GM12878 (cell line): Measurements from ENCODE around the gene CHD6. TPM values are rescaled to one million over a fixed set of nuclear protein-coding genes. Genes with fewer than 3 reads are reported as not detected.

Source experiments
- ATAC-seq: fragments of 200-7000 bp; cut with Tn5 transposase; 3 replicates; pipeline ENCODE4 v1.9.1; 2020; ENCODE audit warnings: mild to moderate bottlenecking, moderate library complexity
- BruUV-seq: library from RNA; stranded (reverse); fragments of 400-500 nt; replicated peaks from 2 replicates; lab custom pipeline; 2021; lab: Mats Ljungman, UMichigan
- CTCF ChIA-PET: fragments of 300-600 bp; sonication (Branson Sonifier 250); formaldehyde crosslinking; extraction: SDS; loops from one replicate; lab custom pipeline; 2021; ENCODE audit warnings: inconsistent platforms; lab: Yijun Ruan, JAX
- POLR2A ChIA-PET: fragments of 350-600 bp; formaldehyde crosslinking; extraction: SDS; loops from one replicate; lab custom pipeline; 2021; ENCODE audit warnings: inconsistent platforms; lab: Charles Lee
- RAD21 ChIA-PET: fragments of 300-600 bp; sonication (Branson Sonifier 250); formaldehyde crosslinking; loops from one replicate; lab custom pipeline; 2023; ENCODE audit warnings: antibody characterized with exemption; ENCODE audit not compliant: unreplicated experiment; lab: Charles Lee
- SMC1A ChIA-PET: fragments of 300-600 bp; sonication (Branson Sonifier 250); formaldehyde crosslinking; loops from one replicate; lab custom pipeline; 2023; ENCODE audit not compliant: unreplicated experiment, uncharacterized antibody; lab: Charles Lee
- DNase-seq: peaks from one replicate; pipeline ENCODE4 v3.0.0-alpha.2; 2011; ENCODE audit warnings: low read depth, low spot score
- FAIRE-seq: peaks from 3 replicates; lab custom pipeline; 2011; peaks lifted over from hg19 to GRCh38; lab: Jason Lieb, UNC
- H2AFZ ChIP-seq: 2 replicates; pipeline ENCODE4 v1.6.0; 2011; ENCODE audit warnings: low read depth, low read length, control low read depth; ENCODE audit not compliant: control insufficient read depth
- H3K27ac ChIP-seq: 2 replicates; pipeline ENCODE4 v1.5.1; 2011; ENCODE audit warnings: control low read depth; ENCODE audit not compliant: control insufficient read depth, insufficient read depth
- H3K27me3 ChIP-seq, 2 experiments: replicated peaks in 1 of 2; 2 replicates each; pipeline versions ENCODE4 v1.6.0 to v1.6.1; 2011; ENCODE audit warnings: low read length in 1 of 2; ENCODE audit not compliant: control insufficient read depth in 2 of 2, insufficient read depth in 2 of 2
- H3K36me3 ChIP-seq, 2 experiments: 2 replicates each; pipeline ENCODE4 v1.5.1; 2011; ENCODE audit warnings: low read length in 1 of 2; ENCODE audit not compliant: control insufficient read depth in 2 of 2, insufficient read depth in 2 of 2
- H3K4me1 ChIP-seq: 2 replicates; pipeline ENCODE4 v1.6.1; 2011; ENCODE audit warnings: mild to moderate bottlenecking, low read length, moderate library complexity, mixed read lengths; ENCODE audit not compliant: control insufficient read depth, insufficient read depth
- H3K4me2 ChIP-seq: 2 replicates; pipeline ENCODE4 v1.6.0; 2011; ENCODE audit warnings: control low read depth; ENCODE audit not compliant: control insufficient read depth, insufficient read depth
- H3K4me3 ChIP-seq: fragments of 200-600 bp; sonication (generic); 2 replicates; pipeline ENCODE4 v1.5.1; 2016
- H3K79me2 ChIP-seq: 2 replicates; pipeline ENCODE4 v1.6.0; 2011; ENCODE audit warnings: low read length; ENCODE audit not compliant: control insufficient read depth, insufficient read depth
- H3K9ac ChIP-seq: 2 replicates; pipeline ENCODE4 v1.8.0; 2011; ENCODE audit warnings: low read length, control low read depth, mixed read lengths; ENCODE audit not compliant: control insufficient read depth, insufficient read depth
- H3K9me3 ChIP-seq: replicated peaks from 3 replicates; pipeline ENCODE4 v1.5.1; 2011; ENCODE audit warnings: mild to moderate bottlenecking, low read length; ENCODE audit not compliant: control insufficient read depth, insufficient read depth
- H4K20me1 ChIP-seq: 2 replicates; pipeline ENCODE4 v1.6.0; 2011; ENCODE audit not compliant: control insufficient read depth, insufficient read depth
- CBX5 ChIP-seq: sonication (generic); IDR thresholded peaks from 2 replicates; pipeline ENCODE4 v1.6.1; 2016; ENCODE audit warnings: low read depth, moderate library complexity, mild to moderate bottlenecking, inconsistent platforms
- CTCF ChIP-seq, 3 experiments: IDR thresholded peaks in 2 of 3; conservative IDR thresholded peaks in 1 of 3; 2 replicates each; pipeline ENCODE4 v1.5.1; 2011; ENCODE audit warnings: low read depth in 3 of 3, low read length in 3 of 3, mild to moderate bottlenecking in 3 of 3, control low read depth in 2 of 3, moderate library complexity in 2 of 3, inconsistent platforms in 1 of 3, mixed read lengths in 1 of 3; ENCODE audit not compliant: control insufficient read depth in 2 of 3, insufficient read depth in 1 of 3; ENCODE audit errors: extremely low read depth in 1 of 3
- GABPA ChIP-seq: IDR thresholded peaks from 2 replicates; pipeline ENCODE4 v1.6.1; 2014; ENCODE audit warnings: antibody characterized with exemption, low read depth, mild to moderate bottlenecking, inconsistent platforms
- HDAC2 ChIP-seq: fragments of 200-600 bp; sonication (generic); IDR thresholded peaks from 2 replicates; pipeline ENCODE4 v1.6.1; 2017
- KDM1A ChIP-seq: fragments of 200-600 bp; sonication (generic); IDR thresholded peaks from 2 replicates; pipeline ENCODE4 v1.6.1; 2016; ENCODE audit warnings: borderline replicate concordance
- MTA2 ChIP-seq: fragments of 450-650 bp; IDR thresholded peaks from 2 replicates; pipeline ENCODE4 v1.6.1; 2016; ENCODE audit warnings: low read depth, mild to moderate bottlenecking, moderate library complexity
- NKRF ChIP-seq: fragments of 450-650 bp; conservative IDR thresholded peaks from 2 replicates; pipeline ENCODE4 v1.6.1; 2017; ENCODE audit warnings: mild to moderate bottlenecking, moderate library complexity
- NR2C1 ChIP-seq: fragments of 450-650 bp; IDR thresholded peaks from 2 replicates; pipeline ENCODE4 v1.6.1; 2017; ENCODE audit warnings: antibody characterized with exemption, mild to moderate bottlenecking, moderate library complexity
- PKNOX1 ChIP-seq: fragments of 450-650 bp; IDR thresholded peaks from 2 replicates; pipeline ENCODE4 v1.6.1; 2016; ENCODE audit warnings: mild to moderate bottlenecking
- SP1 ChIP-seq: IDR thresholded peaks from one replicate; pipeline ENCODE4 v1.6.1; 2011; ENCODE audit warnings: low read depth, low read length
- YBX1 ChIP-seq: fragments of 450-650 bp; IDR thresholded peaks from 2 replicates; pipeline ENCODE4 v1.6.1; 2016; ENCODE audit warnings: antibody characterized with exemption
- ZNF207 ChIP-seq: fragments of 450-650 bp; IDR thresholded peaks from 2 replicates; pipeline ENCODE4 v1.6.1; 2014; ENCODE audit warnings: antibody characterized with exemption, mild to moderate bottlenecking, borderline replicate concordance
- ZNF217 ChIP-seq: fragments of 450-650 bp; IDR thresholded peaks from 2 replicates; pipeline ENCODE4 v1.6.1; 2017; ENCODE audit warnings: antibody characterized with exemption, mild to moderate bottlenecking
- ZNF384 ChIP-seq: IDR thresholded peaks from 2 replicates; pipeline ENCODE4 v1.6.1; 2012; ENCODE audit warnings: low read depth, mild to moderate bottlenecking, low read length, improper control_type of control experiment, borderline replicate concordance
- ZZZ3 ChIP-seq: IDR thresholded peaks from 2 replicates; pipeline ENCODE4 v1.6.1; 2011; ENCODE audit warnings: low read depth; ENCODE audit not compliant: control insufficient read depth, insufficient read length
- WGBS: methylation state at CpG from one replicate; pipeline ENCODE4 v1.1.6; 2016; ENCODE audit warnings: low lambda C conversion rate; ENCODE audit not compliant: insufficient replicate concordance, insufficient coverage; ENCODE audit errors: missing lambda C conversion rate; 5-methylcytosine and 5-hydroxymethylcytosine counted together
- in situ Hi-C: fragments of 300-500 bp; cut with MboI; formaldehyde crosslinking; loops from 9 replicates; pipeline ENCODE4 v1.14.3; 2018; ENCODE audit warnings: mixed read lengths
- intact Hi-C: fragments of 100-400 bp; cut with micrococcal nuclease; formaldehyde crosslinking; loops from one replicate; pipeline ENCODE4 v1.14.2; 2022; ENCODE audit not compliant: unreplicated experiment
- polyA plus RNA-seq, 11 experiments: library from polyadenylated mRNA; depleted of rRNA in 4 of 11; unstranded in 6 of 11; stranded (reverse) in 5 of 11; fragments of >200 nt; fragmentation: Nextera tagmentation in 4 of 11; fragmentation: Illumina TruSeq in 1 of 11; extraction: Ambion mirVana in 4 of 11; extraction: Trizol in 1 of 11; gene quantifications; 1 replicate in 1 of 11; 2 replicates in 10 of 11; pipeline versions ENCODE4 v1.2.1 to v1.2.3, GENCODE V29; 2011 to 2016; ENCODE audit warnings: inconsistent platforms in 2 of 11, missing spikeins in 2 of 11, low read depth in 1 of 11
- total RNA-seq, 4 experiments: library from RNA; depleted of rRNA in 3 of 4; stranded (reverse); fragments of >200 nt in 3 of 4; fragmentation: Illumina TruSeq in 1 of 4; extraction: Trizol in 1 of 4; gene quantifications; 2 replicates each; pipeline versions ENCODE4 v1.2.1 to v1.2.3, GENCODE V29; 2013 to 2021
- TF ChIP-seq, protein P1 (sequence below): IDR thresholded peaks from 2 replicates; pipeline ENCODE4 v1.6.1; 2012; ENCODE audit warnings: low read depth, low read length, improper control_type of control experiment
- TF ChIP-seq, protein P2 (sequence below): fragments of 150-350 bp; IDR thresholded peaks from 2 replicates; pipeline ENCODE4 v1.6.1; 2016; ENCODE audit warnings: low read depth, low read length

The CHD6 gene
- total and polyA plus RNA-seq, 10 of the 15 experiments (the other 5 are each of a cell fraction or from before 2014, with no cell fraction given), result 4.3 to 25.5 (median 17.1) TPM

DNA sequence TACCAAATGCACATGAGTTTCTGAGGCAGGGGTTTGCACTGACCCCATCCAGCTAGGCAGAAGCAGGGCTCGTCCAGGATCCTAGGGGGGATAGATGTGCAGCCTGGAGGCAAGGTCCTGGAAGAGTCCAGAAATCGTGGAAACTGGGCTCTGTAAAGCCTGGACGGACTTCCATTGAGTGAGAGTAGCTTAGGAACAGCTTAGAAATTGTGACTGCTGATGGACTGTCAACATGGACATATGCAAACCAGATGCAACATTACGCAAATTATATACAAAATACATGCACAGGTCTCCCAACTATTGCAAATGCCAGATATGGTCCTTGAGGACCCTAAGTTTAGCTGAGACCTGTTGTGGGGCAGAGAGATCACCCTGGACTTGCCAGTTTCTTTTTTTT lies 246.8 kb downstream of the CHD6 start:
- no TSS peak for BruUV-seq
- in situ Hi-C loops, result no loop called here
- no peak for ATAC-seq
- no peak overlapping the region for H3K27ac ChIP-seq
- SMC1A ChIA-PET, result no interaction called here
- no peak for FAIRE-seq
- POLR2A ChIA-PET, result no interaction called here
- no peak overlapping the region for H2AFZ ChIP-seq
- no peak overlapping the region for H3K4me2 ChIP-seq
- WGBS, result 23% methylated on average over 4 of the region's 4 CpGs
- no peak for DNase-seq
- RAD21 ChIA-PET, result no interaction called here
- CTCF ChIA-PET, result interaction anchor here (0.7 kb wide), 1 partner anchor 33 kb away, joined by 3 read pairs; no protein-coding TSS in a partner anchor
- H3K27me3 ChIP-seq, result peaks cover 0 to 9% of the 10 kb centered on the region in 2 experiments
- no peaks in the 10 kb centered on the region for H3K79me2 ChIP-seq
- H4K20me1 ChIP-seq, result no peaks in the 10 kb centered on the region
- H3K9me3 ChIP-seq, result no peaks in the 10 kb centered on the region
- no peak overlapping the region for H3K4me3 ChIP-seq
- no peak overlapping the region for H3K9ac ChIP-seq
- intact Hi-C loops, result no loop called here
- H3K4me1 ChIP-seq, result peaks cover 14% of the 10 kb centered on the region
- TF ChIP-seq, protein P1, sequence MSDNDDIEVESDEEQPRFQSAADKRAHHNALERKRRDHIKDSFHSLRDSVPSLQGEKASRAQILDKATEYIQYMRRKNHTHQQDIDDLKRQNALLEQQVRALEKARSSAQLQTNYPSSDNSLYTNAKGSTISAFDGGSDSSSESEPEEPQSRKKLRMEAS, result no peak
- TF ChIP-seq NKRF (no peak), CTCF (IDR thresholded peaks at IDR 0.05 in 2 of 3, conservative IDR thresholded peaks at IDR 0.05 in 1 of 3; ENCODE audit: control insufficient read depth in 2 of 3, extremely low read depth in 1 of 3, insufficient read depth in 1 of 3, low read depth in 3 of 3, low read length in 3 of 3) (no peak), YBX1 (no peak), NR2C1 (no peak), ZNF217 (no peak), ZZZ3 (no peak), HDAC2 (no peak), KDM1A (no peak), GABPA (no peak), MTA2 (no peak), PKNOX1 (no peak), SP1 (no peak), CBX5 (no peak), ZNF207 (no peak), ZNF384 (no peak)
- TF ChIP-seq, protein P2, sequence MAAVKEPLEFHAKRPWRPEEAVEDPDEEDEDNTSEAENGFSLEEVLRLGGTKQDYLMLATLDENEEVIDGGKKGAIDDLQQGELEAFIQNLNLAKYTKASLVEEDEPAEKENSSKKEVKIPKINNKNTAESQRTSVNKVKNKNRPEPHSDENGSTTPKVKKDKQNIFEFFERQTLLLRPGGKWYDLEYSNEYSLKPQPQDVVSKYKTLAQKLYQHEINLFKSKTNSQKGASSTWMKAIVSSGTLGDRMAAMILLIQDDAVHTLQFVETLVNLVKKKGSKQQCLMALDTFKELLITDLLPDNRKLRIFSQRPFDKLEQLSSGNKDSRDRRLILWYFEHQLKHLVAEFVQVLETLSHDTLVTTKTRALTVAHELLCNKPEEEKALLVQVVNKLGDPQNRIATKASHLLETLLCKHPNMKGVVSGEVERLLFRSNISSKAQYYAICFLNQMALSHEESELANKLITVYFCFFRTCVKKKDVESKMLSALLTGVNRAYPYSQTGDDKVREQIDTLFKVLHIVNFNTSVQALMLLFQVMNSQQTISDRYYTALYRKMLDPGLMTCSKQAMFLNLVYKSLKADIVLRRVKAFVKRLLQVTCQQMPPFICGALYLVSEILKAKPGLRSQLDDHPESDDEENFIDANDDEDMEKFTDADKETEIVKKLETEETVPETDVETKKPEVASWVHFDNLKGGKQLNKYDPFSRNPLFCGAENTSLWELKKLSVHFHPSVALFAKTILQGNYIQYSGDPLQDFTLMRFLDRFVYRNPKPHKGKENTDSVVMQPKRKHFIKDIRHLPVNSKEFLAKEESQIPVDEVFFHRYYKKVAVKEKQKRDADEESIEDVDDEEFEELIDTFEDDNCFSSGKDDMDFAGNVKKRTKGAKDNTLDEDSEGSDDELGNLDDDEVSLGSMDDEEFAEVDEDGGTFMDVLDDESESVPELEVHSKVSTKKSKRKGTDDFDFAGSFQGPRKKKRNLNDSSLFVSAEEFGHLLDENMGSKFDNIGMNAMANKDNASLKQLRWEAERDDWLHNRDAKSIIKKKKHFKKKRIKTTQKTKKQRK, result no peak
- no peaks in the 10 kb centered on the region for H3K36me3 ChIP-seq
